ENCODE data around the gene MXD4. TPM values are rescaled to one million over a fixed set of nuclear protein-coding genes. Genes with fewer than 3 reads are reported as not detected.

The MXD4 gene
- total and polyA plus RNA-seq, 5 donors from 2014 or later, result 34.3 to 121 (median 58.1) TPM

- Mint-ChIP-seq H3K36me3 (peaks cover 7% of the 10 kb centered on the region), H3K27ac (no peak overlapping the region), H3K4me1 (peaks cover 0 to 4% (median 1%) of the 10 kb centered on the region in 4 donors)
Observed at GRCh38 chr4:2272828-2273120, 10.9 kb upstream of the MXD4 start.

GRCh38 chr4:2272026-2272827 lies 10.3 kb upstream of the MXD4 start:
- no peak for DNase-seq
- H3K27me3 Mint-ChIP-seq, result no peaks in the 10 kb centered on the region

More at GRCh38 chr4:2272828-2273120, 10.9 kb upstream of the MXD4 start:
- no peak overlapping the region for H3K4me3 ChIP-seq (ENCODE audit: low read depth, low read length)
- no peak overlapping the region for H3K4me3 Mint-ChIP-seq
- no peaks in the 10 kb centered on the region for H3K4me1 ChIP-seq (ENCODE audit: control insufficient read depth, insufficient read depth, low read length, poor library complexity, severe bottlenecking)
- H3K27ac ChIP-seq (ENCODE audit: insufficient read depth, low read length, poor library complexity, severe bottlenecking), result no peak overlapping the region
- no peaks in the 10 kb centered on the region for H3K9me3 Mint-ChIP-seq
- ATAC-seq (ENCODE audit: low read depth in 2 of 2) (peak in 1 of 2 donors; percentile 4), DNase-seq (no peak)
- H3K9me3 ChIP-seq (ENCODE audit: control insufficient read depth in 2 of 2, low read length in 2 of 2), result no peaks in the 10 kb centered on the region
- H3K36me3 ChIP-seq (ENCODE audit: control insufficient read depth, insufficient read depth, low read length), result peaks cover 2% of the 10 kb centered on the region
- H3K27me3 ChIP-seq (ENCODE audit: control insufficient read depth, insufficient read depth, low read length), result no peaks in the 10 kb centered on the region
- H3K27me3 Mint-ChIP-seq, result no peaks in the 10 kb centered on the region

GRCh38 chr4:2271279-2272025 lies 9.5 kb upstream of the MXD4 start:
- peaks cover 7% of the 10 kb centered on the region for H3K36me3 Mint-ChIP-seq
- no peak for DNase-seq

More at GRCh38 chr4:2272026-2272827, 10.3 kb upstream of the MXD4 start:
- Mint-ChIP-seq H3K9me3 (no peaks in the 10 kb centered on the region), H3K4me1 (peaks cover 0 to 4% (median 1%) of the 10 kb centered on the region in 4 donors), H3K27ac (no peak overlapping the region), H3K36me3 (peaks cover 7% of the 10 kb centered on the region), H3K4me3 (no peak overlapping the region)
- Histone ChIP-seq H3K27ac (ENCODE audit: insufficient read depth, low read length, poor library complexity, severe bottlenecking) (no peak overlapping the region), H3K4me1 (ENCODE audit: control insufficient read depth, insufficient read depth, low read length, poor library complexity, severe bottlenecking) (no peaks in the 10 kb centered on the region), H3K36me3 (ENCODE audit: control insufficient read depth, insufficient read depth, low read length) (peaks cover 2% of the 10 kb centered on the region), H3K4me3 (ENCODE audit: low read depth, low read length) (no peak overlapping the region), H3K27me3 (ENCODE audit: control insufficient read depth, insufficient read depth, low read length) (no peaks in the 10 kb centered on the region), H3K9me3 (ENCODE audit: control insufficient read depth in 2 of 2, low read length in 2 of 2) (no peaks in the 10 kb centered on the region)
- no peak for ATAC-seq (ENCODE audit: low read depth in 2 of 2)

GRCh38 chr4:2270341-2271165 lies 8.6 kb upstream of the MXD4 start:
- Mint-ChIP-seq H3K4me1 (peaks cover 0 to 4% (median 1%) of the 10 kb centered on the region in 4 donors), H3K36me3 (peaks cover 7% of the 10 kb centered on the region), H3K4me3 (no peak overlapping the region), H3K27me3 (no peaks in the 10 kb centered on the region), H3K9me3 (no peaks in the 10 kb centered on the region), H3K27ac (no peak overlapping the region)
- no peak for DNase-seq
- H3K27ac ChIP-seq (ENCODE audit: insufficient read depth, low read length, poor library complexity, severe bottlenecking), result no peak overlapping the region
- peaks cover 2% of the 10 kb centered on the region for H3K36me3 ChIP-seq (ENCODE audit: control insufficient read depth, insufficient read depth, low read length)
- no peaks in the 10 kb centered on the region for H3K9me3 ChIP-seq (ENCODE audit: control insufficient read depth in 2 of 2, low read length in 2 of 2)
- no peaks in the 10 kb centered on the region for H3K27me3 ChIP-seq (ENCODE audit: control insufficient read depth, insufficient read depth, low read length)
- H3K4me3 ChIP-seq (ENCODE audit: low read depth, low read length), result no peak overlapping the region
- H3K4me1 ChIP-seq (ENCODE audit: control insufficient read depth, insufficient read depth, low read length, poor library complexity, severe bottlenecking), result no peaks in the 10 kb centered on the region
- no peak for ATAC-seq (ENCODE audit: low read depth in 2 of 2)

More at GRCh38 chr4:2271279-2272025, 9.5 kb upstream of the MXD4 start:
- Histone ChIP-seq H3K27ac (ENCODE audit: insufficient read depth, low read length, poor library complexity, severe bottlenecking) (no peak overlapping the region), H3K36me3 (ENCODE audit: control insufficient read depth, insufficient read depth, low read length) (peaks cover 2% of the 10 kb centered on the region), H3K9me3 (ENCODE audit: control insufficient read depth in 2 of 2, low read length in 2 of 2) (no peaks in the 10 kb centered on the region), H3K4me1 (ENCODE audit: control insufficient read depth, insufficient read depth, low read length, poor library complexity, severe bottlenecking) (no peaks in the 10 kb centered on the region), H3K27me3 (ENCODE audit: control insufficient read depth, insufficient read depth, low read length) (no peaks in the 10 kb centered on the region), H3K4me3 (ENCODE audit: low read depth, low read length) (no peak overlapping the region)
- H3K4me3 Mint-ChIP-seq, result no peak overlapping the region
- H3K9me3 Mint-ChIP-seq, result no peaks in the 10 kb centered on the region
- H3K27me3 Mint-ChIP-seq, result no peaks in the 10 kb centered on the region
- H3K27ac Mint-ChIP-seq, result no peak overlapping the region
- peaks cover 0 to 4% (median 1%) of the 10 kb centered on the region in 4 donors for H3K4me1 Mint-ChIP-seq
- no peak for ATAC-seq (ENCODE audit: low read depth in 2 of 2)

GRCh38 chr4:2269618-2270163 lies 7.8 kb upstream of the MXD4 start:
- no peaks in the 10 kb centered on the region for H3K9me3 Mint-ChIP-seq
- peaks cover 7% of the 10 kb centered on the region for H3K36me3 Mint-ChIP-seq
- H3K4me1 Mint-ChIP-seq, result peaks cover 0 to 5% (median 3%) of the 10 kb centered on the region in 4 donors
- ATAC-seq (ENCODE audit: low read depth in 2 of 2) (no peak), DNase-seq (no peak)
- Histone ChIP-seq H3K4me1 (ENCODE audit: control insufficient read depth, insufficient read depth, low read length, poor library complexity, severe bottlenecking) (no peaks in the 10 kb centered on the region), H3K36me3 (ENCODE audit: control insufficient read depth, insufficient read depth, low read length) (peaks cover 2% of the 10 kb centered on the region), H3K9me3 (ENCODE audit: control insufficient read depth in 2 of 2, low read length in 2 of 2) (no peaks in the 10 kb centered on the region), H3K27me3 (ENCODE audit: control insufficient read depth, insufficient read depth, low read length) (no peaks in the 10 kb centered on the region), H3K4me3 (ENCODE audit: low read depth, low read length) (no peak overlapping the region), H3K27ac (ENCODE audit: insufficient read depth, low read length, poor library complexity, severe bottlenecking) (no peak overlapping the region)
- no peak overlapping the region for H3K4me3 Mint-ChIP-seq
- no peak overlapping the region for H3K27ac Mint-ChIP-seq
- no peaks in the 10 kb centered on the region for H3K27me3 Mint-ChIP-seq

GRCh38 chr4:2269206-2269531 lies 7.3 kb upstream of the MXD4 start:
- Histone ChIP-seq H3K9me3 (ENCODE audit: control insufficient read depth in 2 of 2, low read length in 2 of 2) (no peaks in the 10 kb centered on the region), H3K4me3 (ENCODE audit: low read depth, low read length) (no peak overlapping the region), H3K27ac (ENCODE audit: insufficient read depth, low read length, poor library complexity, severe bottlenecking) (no peak overlapping the region), H3K4me1 (ENCODE audit: control insufficient read depth, insufficient read depth, low read length, poor library complexity, severe bottlenecking) (no peaks in the 10 kb centered on the region), H3K36me3 (ENCODE audit: control insufficient read depth, insufficient read depth, low read length) (peaks cover 2% of the 10 kb centered on the region), H3K27me3 (ENCODE audit: control insufficient read depth, insufficient read depth, low read length) (no peaks in the 10 kb centered on the region)
- H3K4me1 Mint-ChIP-seq, result peaks cover 0 to 5% (median 3%) of the 10 kb centered on the region in 4 donors
- H3K27ac Mint-ChIP-seq, result peak overlapping the region in 1 of 3 donors; percentile 51
- H3K27me3 Mint-ChIP-seq, result no peaks in the 10 kb centered on the region
- peaks cover 7% of the 10 kb centered on the region for H3K36me3 Mint-ChIP-seq
- no peaks in the 10 kb centered on the region for H3K9me3 Mint-ChIP-seq
- H3K4me3 Mint-ChIP-seq, result no peak overlapping the region
- ATAC-seq (ENCODE audit: low read depth in 2 of 2) (no peak), DNase-seq (no peak)

GRCh38 chr4:2268357-2269205 lies 6.7 kb upstream of the MXD4 start:
- Histone ChIP-seq H3K36me3 (ENCODE audit: control insufficient read depth, insufficient read depth, low read length) (peaks cover 2% of the 10 kb centered on the region), H3K27ac (ENCODE audit: insufficient read depth, low read length, poor library complexity, severe bottlenecking) (no peak overlapping the region), H3K27me3 (ENCODE audit: control insufficient read depth, insufficient read depth, low read length) (no peaks in the 10 kb centered on the region), H3K4me3 (ENCODE audit: low read depth, low read length) (no peak overlapping the region), H3K9me3 (ENCODE audit: control insufficient read depth in 2 of 2, low read length in 2 of 2) (no peaks in the 10 kb centered on the region), H3K4me1 (ENCODE audit: control insufficient read depth, insufficient read depth, low read length, poor library complexity, severe bottlenecking) (no peaks in the 10 kb centered on the region)
- Mint-ChIP-seq H3K4me3 (no peak overlapping the region), H3K4me1 (peaks cover 0 to 5% (median 4%) of the 10 kb centered on the region in 4 donors), H3K36me3 (peaks cover 7% of the 10 kb centered on the region), H3K27ac (peak overlapping the region in 1 of 3 donors; percentile 51), H3K27me3 (no peaks in the 10 kb centered on the region), H3K9me3 (no peaks in the 10 kb centered on the region)
- ATAC-seq (ENCODE audit: low read depth in 2 of 2), result no peak
- no peak for DNase-seq
